ENCODE measurements around the gene FARP1. TPM values are rescaled to one million over a fixed set of nuclear protein-coding genes. Genes with fewer than 3 reads are reported as not detected.

The FARP1 gene
- polyA plus RNA-seq, 2 of the 4 experiments (the other 2 are of a cell fraction), result 9.4 to 13.0 TPM

DNA sequence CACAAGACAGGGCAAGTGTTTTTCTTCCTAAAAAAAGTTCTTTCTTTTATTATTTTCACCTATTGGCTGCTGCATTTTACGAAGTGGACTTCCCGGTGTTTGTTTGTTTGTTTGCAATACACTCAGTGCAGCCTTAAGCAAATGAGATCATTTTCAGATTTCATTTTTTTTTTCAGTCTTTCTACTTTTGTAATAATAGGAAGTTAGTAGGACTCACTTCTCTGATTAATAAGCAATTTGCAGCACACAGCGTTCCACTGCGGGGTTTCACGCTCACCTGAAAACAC, 305.7 kb downstream of the FARP1 start:
- CTCF ChIA-PET, result interaction anchor here (0.6 to 5.5 kb wide), 13 partner anchors 9 to 395 kb away, joined by 3 to 78 read pairs (median 9); no protein-coding TSS in a partner anchor

DNA sequence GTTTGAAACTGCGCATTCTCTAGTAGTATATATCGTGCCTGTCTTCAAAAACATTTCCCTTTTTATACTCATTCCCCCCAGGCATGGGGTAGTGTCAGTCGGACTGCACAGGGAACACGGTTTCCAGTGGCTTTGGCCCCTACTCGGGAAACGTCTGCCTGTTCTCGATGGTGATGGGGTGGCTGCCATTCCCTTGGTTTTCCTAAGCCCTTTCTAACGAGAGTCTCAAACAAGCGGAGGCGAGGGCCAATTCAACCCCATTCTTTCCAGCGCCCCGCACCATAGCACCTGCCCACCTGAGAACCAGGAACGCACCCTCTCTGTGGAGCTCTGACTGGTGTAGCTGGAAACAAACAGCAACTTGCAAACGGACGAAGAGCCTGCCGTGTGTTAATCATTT, 306.4 kb downstream of the FARP1 start:
- ATAC-seq (no peak), FAIRE-seq (no peak), DNase-seq (ENCODE audit: low read depth in 1 of 2, low spot score in 1 of 2) (no peak)
- H3K4me3 ChIP-seq, result no peak overlapping the region
- ChIA-PET POLR2A (interaction anchor here (0.6 kb wide), 1 partner anchor 202 kb away, joined by 3 read pairs; no protein-coding TSS in a partner anchor), CTCF (interaction anchor here (0.9 to 2.4 kb wide), 5 partner anchors 9 to 398 kb away, joined by 3 to 8 read pairs (median 3); no protein-coding TSS in a partner anchor)
- H3K4me2 ChIP-seq, result no peak overlapping the region
- no peak for TF ChIP-seq POLR2AphosphoS2 (conservative IDR thresholded peaks at IDR 0.05; ENCODE audit: low read length)
- no peak for TF ChIP-seq FOXS1 (CRISPR knock-in tag; IDR thresholded peaks at IDR 0.05)
- no peak for TF ChIP-seq GATA3 (IDR thresholded peaks at IDR 0.05; ENCODE audit: borderline replicate concordance)
- no peak for TF ChIP-seq NR3C1 (IDR thresholded peaks at IDR 0.05)
- no peak for TF ChIP-seq HDAC2 (IDR thresholded peaks at IDR 0.05)
- no peak for TF ChIP-seq ZC3H11A (IDR thresholded peaks at IDR 0.05)
- no peak for TF ChIP-seq ZSCAN20 (CRISPR knock-in tag; IDR thresholded peaks at IDR 0.05)
- no peak for TF ChIP-seq HEYL (CRISPR knock-in tag; IDR thresholded peaks at IDR 0.05)
- TF ChIP-seq, protein P1, sequence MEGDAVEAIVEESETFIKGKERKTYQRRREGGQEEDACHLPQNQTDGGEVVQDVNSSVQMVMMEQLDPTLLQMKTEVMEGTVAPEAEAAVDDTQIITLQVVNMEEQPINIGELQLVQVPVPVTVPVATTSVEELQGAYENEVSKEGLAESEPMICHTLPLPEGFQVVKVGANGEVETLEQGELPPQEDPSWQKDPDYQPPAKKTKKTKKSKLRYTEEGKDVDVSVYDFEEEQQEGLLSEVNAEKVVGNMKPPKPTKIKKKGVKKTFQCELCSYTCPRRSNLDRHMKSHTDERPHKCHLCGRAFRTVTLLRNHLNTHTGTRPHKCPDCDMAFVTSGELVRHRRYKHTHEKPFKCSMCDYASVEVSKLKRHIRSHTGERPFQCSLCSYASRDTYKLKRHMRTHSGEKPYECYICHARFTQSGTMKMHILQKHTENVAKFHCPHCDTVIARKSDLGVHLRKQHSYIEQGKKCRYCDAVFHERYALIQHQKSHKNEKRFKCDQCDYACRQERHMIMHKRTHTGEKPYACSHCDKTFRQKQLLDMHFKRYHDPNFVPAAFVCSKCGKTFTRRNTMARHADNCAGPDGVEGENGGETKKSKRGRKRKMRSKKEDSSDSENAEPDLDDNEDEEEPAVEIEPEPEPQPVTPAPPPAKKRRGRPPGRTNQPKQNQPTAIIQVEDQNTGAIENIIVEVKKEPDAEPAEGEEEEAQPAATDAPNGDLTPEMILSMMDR (IDR thresholded peaks at IDR 0.05), result no peak
- no peak for TF ChIP-seq RARB (CRISPR knock-in tag; IDR thresholded peaks at IDR 0.05)
- no peak for TF ChIP-seq HOXB13 (CRISPR knock-in tag; IDR thresholded peaks at IDR 0.05; ENCODE audit: low read depth)
- TF ChIP-seq CBX8 (IDR thresholded peaks at IDR 0.05), result no peak
- no peak for TF ChIP-seq KDM5A (IDR thresholded peaks at IDR 0.05)
- TF ChIP-seq, protein P2, sequence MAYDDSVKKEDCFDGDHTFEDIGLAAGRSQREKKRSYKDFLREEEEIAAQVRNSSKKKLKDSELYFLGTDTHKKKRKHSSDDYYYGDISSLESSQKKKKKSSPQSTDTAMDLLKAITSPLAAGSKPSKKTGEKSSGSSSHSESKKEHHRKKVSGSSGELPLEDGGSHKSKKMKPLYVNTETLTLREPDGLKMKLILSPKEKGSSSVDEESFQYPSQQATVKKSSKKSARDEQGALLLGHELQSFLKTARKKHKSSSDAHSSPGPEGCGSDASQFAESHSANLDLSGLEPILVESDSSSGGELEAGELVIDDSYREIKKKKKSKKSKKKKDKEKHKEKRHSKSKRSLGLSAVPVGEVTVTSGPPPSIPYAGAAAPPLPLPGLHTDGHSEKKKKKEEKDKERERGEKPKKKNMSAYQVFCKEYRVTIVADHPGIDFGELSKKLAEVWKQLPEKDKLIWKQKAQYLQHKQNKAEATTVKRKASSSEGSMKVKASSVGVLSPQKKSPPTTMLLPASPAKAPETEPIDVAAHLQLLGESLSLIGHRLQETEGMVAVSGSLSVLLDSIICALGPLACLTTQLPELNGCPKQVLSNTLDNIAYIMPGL (CRISPR knock-in tag; IDR thresholded peaks at IDR 0.05; ENCODE audit: borderline replicate concordance), result no peak
- no peak for TF ChIP-seq RNF2 (IDR thresholded peaks at IDR 0.05; ENCODE audit: borderline replicate concordance, low read depth)
- TF ChIP-seq FOSB (CRISPR knock-in tag; IDR thresholded peaks at IDR 0.05), result no peak
- TF ChIP-seq, protein P3, sequence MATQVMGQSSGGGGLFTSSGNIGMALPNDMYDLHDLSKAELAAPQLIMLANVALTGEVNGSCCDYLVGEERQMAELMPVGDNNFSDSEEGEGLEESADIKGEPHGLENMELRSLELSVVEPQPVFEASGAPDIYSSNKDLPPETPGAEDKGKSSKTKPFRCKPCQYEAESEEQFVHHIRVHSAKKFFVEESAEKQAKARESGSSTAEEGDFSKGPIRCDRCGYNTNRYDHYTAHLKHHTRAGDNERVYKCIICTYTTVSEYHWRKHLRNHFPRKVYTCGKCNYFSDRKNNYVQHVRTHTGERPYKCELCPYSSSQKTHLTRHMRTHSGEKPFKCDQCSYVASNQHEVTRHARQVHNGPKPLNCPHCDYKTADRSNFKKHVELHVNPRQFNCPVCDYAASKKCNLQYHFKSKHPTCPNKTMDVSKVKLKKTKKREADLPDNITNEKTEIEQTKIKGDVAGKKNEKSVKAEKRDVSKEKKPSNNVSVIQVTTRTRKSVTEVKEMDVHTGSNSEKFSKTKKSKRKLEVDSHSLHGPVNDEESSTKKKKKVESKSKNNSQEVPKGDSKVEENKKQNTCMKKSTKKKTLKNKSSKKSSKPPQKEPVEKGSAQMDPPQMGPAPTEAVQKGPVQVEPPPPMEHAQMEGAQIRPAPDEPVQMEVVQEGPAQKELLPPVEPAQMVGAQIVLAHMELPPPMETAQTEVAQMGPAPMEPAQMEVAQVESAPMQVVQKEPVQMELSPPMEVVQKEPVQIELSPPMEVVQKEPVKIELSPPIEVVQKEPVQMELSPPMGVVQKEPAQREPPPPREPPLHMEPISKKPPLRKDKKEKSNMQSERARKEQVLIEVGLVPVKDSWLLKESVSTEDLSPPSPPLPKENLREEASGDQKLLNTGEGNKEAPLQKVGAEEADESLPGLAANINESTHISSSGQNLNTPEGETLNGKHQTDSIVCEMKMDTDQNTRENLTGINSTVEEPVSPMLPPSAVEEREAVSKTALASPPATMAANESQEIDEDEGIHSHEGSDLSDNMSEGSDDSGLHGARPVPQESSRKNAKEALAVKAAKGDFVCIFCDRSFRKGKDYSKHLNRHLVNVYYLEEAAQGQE (IDR thresholded peaks at IDR 0.05), result no peak
- TF ChIP-seq CEBPB (IDR thresholded peaks at IDR 0.05), result no peak
- WGBS (ENCODE audit: missing lambda C conversion rate), result 95% methylated on average over 16 of the region's 16 CpGs
- no peak overlapping the region for H3K27ac ChIP-seq
- H3K4me1 ChIP-seq, result peaks cover 11% of the 10 kb centered on the region; the same call in 2 of the 3 replicates
- no peaks in the 10 kb centered on the region for H3K9me3 ChIP-seq

More for the DNA sequence above, 305.7 kb downstream of the FARP1 start:
- Histone ChIP-seq H3K4me2 (no peak overlapping the region), H3K4me3 (no peak overlapping the region), H3K9me3 (no peaks in the 10 kb centered on the region), H3K4me1 (peaks cover 11% of the 10 kb centered on the region; the same call in 1 of the 3 replicates), H3K27ac (no peak overlapping the region)
- no peak for FAIRE-seq
- POLR2A ChIA-PET, result no interaction called here
- no peak for DNase-seq (ENCODE audit: low read depth in 1 of 2, low spot score in 1 of 2)
- WGBS (ENCODE audit: missing lambda C conversion rate), result 94% methylated on average over 5 of the region's 5 CpGs
- TF ChIP-seq POLR2AphosphoS2 (conservative IDR thresholded peaks at IDR 0.05; ENCODE audit: low read length), result no peak
- TF ChIP-seq RFX5 (IDR thresholded peaks at IDR 0.05), result no peak
- TF ChIP-seq, protein P4, sequence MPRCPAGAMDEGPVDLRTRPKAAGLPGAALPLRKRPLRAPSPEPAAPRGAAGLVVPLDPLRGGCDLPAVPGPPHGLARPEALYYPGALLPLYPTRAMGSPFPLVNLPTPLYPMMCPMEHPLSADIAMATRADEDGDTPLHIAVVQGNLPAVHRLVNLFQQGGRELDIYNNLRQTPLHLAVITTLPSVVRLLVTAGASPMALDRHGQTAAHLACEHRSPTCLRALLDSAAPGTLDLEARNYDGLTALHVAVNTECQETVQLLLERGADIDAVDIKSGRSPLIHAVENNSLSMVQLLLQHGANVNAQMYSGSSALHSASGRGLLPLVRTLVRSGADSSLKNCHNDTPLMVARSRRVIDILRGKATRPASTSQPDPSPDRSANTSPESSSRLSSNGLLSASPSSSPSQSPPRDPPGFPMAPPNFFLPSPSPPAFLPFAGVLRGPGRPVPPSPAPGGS (IDR thresholded peaks at IDR 0.05), result no peak
- no peak for TF ChIP-seq RCOR1 (IDR thresholded peaks at IDR 0.05; ENCODE audit: low read depth, low read length)
- TF ChIP-seq BHLHE40 (IDR thresholded peaks at IDR 0.05; ENCODE audit: low read depth, low read length), result no peak
- no peak for TF ChIP-seq PHF8 (IDR thresholded peaks at IDR 0.05; ENCODE audit: borderline replicate concordance, low read depth)
- TF ChIP-seq SMC3 (IDR thresholded peaks at IDR 0.05), result no peak
- TF ChIP-seq ZFP36 (IDR thresholded peaks at IDR 0.05; ENCODE audit: borderline replicate concordance, partially characterized antibody), result no peak
- no peak for TF ChIP-seq NFE2L2 (conservative IDR thresholded peaks at IDR 0.05; ENCODE audit: low read length)
- TF ChIP-seq MAZ (IDR thresholded peaks at IDR 0.05; ENCODE audit: borderline replicate concordance, low read depth, low read length), result no peak
- no peak for TF ChIP-seq ZC3H11A (IDR thresholded peaks at IDR 0.05)
- ATAC-seq, result no peak

Measured in A549 (cell line).